C1 segment of cervical spinal cord (tissue), 14 donors: ENCODE data around the gene EXTL1.

Source experiments
- DNase-seq, 14 donors: peaks; one replicate each; lab custom pipeline; 2025; lab: John Stamatoyannopoulos, UW

Gene EXTL1

GRCh38 chr1:26023826-26024225 lies 2.3 kb downstream of the EXTL1 start:
- DNase-seq: no peak

DNA sequence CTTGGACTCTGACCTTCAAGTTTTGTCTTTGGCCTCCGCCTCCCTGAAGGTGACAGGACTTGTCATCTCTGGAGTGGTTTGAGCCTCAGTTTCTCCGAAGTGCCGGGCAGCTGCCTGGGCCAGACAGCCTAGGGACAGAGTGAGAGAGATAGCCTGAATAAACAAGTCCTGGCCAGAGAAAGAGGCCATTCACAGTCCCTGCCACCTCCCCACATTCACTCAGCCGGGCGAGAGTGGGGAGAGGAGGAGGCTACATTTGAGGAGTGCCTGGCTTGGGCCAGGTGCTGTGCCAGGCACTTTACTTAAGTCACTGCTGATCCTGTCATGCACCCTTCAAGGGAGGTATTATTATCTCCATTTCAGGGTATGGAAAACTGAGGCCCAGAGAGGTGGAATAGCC lies 3.5 kb downstream of the EXTL1 start:
- peak in 1 of 14 donors; percentile 11 for DNase-seq

- no peak for DNase-seq
Measured at GRCh38 chr1:26025517-26025916, 3.9 kb downstream of the EXTL1 start.

GRCh38 chr1:26027716-26028489 lies 6.3 kb downstream of the EXTL1 start:
- no peak for DNase-seq

DNA sequence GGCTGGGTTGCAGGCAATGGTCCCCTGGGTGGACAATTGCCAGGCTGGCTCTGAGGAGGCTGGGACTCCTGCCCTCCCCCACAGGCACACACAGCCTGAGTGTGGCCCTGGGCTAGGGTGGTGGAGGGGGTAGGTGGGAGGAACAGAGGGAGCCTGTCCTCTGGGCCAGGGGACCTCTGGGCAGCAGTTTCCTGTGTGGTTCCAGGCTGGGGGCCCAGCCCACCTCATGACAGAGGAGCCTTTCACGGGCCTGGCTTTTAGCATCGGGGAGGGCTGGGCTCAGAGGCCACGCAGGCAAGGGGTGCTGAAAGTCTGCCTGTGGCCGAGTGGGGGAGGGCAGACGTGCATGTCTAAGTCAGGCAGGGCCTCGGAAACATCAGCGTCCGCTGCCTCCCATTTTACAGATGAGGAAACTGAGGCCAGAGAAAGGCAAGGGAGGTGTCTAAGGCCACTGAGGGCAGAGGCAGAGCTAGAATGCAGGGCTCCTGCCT lies 7.0 kb downstream of the EXTL1 start:
- peak in 2 of 14 donors; percentile 6 to 31 for DNase-seq

DNA sequence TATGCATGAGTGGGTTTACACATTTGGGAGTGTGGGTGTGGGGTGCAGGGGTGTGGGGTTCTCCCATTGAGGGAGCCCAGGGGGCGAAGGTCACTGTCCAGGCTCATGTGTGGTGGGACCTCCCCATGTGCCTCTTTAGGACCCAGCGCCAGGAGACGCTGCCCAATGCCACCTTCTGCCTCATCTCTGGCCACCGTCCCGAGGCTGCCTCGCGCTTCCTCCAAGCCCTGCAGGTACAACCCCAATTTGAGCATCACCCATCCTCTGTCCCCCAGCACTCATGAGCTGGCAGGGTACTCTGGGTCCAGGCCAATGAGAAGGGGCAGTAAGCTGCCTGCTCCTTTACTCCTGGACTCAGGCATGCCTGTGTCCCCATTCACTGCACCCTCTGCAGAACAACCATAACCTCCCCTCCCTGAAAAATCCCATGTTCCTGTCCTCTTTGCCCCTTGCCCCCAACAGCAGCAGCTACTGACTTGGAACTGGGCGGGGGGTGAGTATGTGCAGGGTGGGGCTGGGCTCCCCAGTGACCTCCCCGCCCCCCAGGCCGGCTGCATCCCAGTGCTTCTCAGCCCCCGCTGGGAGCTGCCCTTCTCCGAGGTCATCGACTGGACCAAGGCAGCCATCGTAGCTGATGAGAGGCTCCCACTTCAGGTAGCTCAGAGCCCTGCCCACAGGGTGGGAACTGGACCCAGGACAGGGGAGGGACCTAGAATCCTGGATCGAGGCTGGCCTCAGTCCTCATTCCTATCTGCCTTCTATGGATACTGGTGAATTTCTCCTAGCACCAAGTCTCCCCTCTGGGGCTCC lies 7.7 kb downstream of the EXTL1 start:
- no peak for DNase-seq

DNA sequence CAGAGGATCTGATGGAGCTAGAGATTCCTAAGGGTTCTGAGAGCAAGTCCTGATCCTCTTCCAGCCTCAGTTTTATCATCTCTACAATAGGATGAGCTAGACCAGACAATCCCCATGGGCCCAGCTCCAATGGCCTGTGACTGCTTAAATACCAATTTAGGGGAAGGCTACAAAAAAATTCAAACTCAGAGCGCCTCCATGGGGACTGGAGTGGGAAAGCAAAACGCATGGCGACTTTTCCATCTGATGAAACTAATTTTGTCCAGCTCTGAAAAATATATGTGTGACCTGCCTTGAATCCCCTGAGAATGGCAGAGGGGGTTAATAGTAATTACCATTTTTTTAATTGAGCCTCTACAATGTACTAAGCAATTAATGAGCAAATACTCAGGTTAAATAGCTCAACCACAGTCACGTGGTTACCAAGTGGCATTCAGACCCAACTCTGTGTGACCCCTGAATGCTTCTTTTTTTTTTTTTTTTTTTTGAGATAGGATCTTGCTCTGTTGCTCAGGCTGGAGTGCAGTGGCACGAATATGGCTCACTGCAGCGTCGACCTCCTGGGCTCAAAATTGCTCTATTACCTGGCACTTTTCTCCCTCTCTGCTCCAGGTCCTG lies 8.4 kb downstream of the EXTL1 start:
- DNase-seq: no peak

DNA sequence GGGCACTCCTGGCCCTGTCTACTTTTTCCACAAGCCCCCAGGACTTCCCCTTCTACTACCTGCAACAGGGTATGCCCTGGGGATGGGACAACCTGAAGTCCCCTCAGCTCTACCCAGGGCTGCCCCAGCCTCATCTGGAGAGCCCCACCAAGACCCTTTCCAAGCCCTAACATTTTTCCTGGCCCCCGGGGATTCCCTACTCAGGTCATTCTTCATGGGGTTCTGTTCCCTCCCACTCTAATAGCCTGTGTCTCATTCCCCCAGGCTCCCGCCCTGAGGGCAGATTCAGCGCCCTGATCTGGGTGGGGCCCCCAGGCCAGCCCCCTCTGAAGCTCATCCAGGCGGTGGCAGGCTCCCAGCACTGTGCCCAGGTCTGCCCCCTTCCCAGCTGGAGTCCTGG lies 9.6 kb downstream of the EXTL1 start:
- no peak for DNase-seq

DNA sequence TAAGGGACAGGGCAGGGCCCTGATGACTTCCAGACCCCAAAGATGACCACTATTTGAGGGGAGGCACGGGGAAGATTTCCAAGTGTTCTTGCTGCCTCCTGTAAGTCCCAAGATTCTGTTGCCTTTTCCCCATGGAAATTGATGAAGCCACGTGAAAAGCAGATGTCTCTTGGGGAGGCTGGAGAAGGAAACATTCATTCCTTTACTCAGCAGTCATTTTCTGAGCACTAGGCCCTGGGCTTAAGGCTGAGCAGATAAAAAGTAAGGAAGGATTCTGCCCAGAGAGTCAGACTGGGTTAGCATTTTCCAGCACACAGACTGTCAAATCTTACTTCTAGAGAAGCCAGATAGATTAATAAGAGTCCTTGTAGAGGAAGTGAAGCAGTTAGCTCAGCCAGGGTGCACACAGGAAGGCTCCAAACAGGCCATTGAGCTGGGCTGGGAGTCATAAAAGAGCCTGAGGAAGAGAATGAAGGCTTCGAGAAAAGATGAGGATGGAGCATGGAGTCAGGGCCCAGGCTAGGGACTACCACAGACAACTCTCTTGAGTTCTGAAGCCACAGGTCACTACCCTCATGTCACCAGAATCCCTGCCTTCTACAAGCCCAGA lies 10.1 kb downstream of the EXTL1 start:
- no peak for DNase-seq

- DNase-seq: no peak
Measured at GRCh38 chr1:26032656-26033357, 11.2 kb downstream of the EXTL1 start.

GRCh38 chr1:26034504-26035202 lies 13.1 kb downstream of the EXTL1 start:
- peak in 1 of 14 donors; percentile 57 for DNase-seq

DNA sequence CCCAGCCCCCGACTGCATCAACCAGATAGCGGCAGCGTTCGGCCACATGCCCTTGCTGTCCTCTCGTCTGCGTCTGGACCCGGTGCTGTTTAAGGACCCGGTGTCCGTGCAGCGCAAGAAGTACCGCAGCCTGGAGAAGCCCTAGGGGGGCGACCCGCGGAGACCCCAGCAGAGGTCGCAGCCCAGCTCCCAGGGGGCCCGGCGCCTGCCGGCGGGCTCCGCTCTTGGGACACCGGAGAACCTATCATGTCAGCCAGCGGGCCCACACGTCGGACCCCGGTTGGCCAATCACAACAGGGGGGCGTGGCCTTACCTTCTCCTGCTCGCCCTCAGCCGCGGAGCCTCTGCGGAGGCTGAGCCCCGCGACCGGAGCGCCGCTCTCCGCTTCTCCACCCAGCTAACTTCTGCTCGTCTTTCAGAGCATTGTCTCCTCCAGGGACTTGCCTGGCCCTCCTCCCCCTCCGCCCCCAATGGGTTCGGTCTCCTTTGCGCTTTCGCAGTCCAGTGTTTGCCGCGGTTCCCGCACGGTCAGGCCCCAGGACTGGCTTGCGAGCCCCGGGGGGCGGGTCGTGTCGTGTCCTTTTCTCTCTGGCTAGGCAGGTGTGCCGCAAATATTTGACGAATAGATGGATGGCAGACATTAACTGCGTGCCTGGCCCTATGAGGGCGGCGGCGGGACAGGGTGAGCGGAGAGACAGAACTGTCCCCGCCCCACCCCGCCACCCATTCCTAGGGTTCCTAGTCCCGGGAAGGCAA lies 13.8 kb downstream of the EXTL1 start:
- DNase-seq: peak; percentile 48 to 94 (median 84)

DNA sequence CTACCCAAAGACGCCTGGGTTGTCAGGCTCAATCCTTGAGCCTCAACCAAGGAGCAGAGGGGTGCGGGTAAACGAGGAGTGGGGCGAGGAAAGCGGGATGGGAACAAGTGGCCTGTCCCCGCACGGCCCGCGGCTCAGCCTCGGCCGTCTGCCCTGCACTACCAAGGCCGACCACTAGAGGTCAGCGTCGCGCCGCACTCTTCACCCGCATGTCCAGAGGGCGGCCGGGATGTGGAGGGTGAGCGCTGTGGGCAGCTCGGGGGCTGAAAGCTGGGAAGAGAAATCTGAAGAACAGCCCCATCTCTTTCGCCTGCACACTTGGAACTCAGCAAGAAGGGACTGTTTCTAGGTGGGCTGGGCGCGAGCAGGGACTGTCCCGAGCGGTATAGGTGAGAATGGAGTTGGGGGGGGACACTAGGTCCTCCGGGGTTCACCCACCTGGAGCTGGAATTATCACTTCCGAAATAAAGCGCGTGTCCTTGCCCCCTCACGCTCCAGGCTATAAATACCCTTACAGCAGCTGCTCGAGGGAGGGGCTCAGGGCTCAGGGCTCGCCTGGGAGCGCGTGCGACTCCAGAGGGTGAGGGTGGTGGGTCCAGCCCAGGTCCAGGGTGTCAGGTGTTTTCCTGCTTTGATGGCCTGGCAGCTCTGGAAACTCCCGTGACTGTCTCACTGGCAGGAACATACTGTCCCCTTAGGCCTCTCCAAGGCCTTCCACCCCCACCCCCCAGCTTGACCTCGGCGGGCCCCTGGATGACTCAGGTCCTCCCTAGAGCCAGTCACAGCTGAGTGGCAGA lies 14.6 kb downstream of the EXTL1 start:
- peak in 13 of 14 donors; percentile 40 to 87 (median 73) for DNase-seq

DNA sequence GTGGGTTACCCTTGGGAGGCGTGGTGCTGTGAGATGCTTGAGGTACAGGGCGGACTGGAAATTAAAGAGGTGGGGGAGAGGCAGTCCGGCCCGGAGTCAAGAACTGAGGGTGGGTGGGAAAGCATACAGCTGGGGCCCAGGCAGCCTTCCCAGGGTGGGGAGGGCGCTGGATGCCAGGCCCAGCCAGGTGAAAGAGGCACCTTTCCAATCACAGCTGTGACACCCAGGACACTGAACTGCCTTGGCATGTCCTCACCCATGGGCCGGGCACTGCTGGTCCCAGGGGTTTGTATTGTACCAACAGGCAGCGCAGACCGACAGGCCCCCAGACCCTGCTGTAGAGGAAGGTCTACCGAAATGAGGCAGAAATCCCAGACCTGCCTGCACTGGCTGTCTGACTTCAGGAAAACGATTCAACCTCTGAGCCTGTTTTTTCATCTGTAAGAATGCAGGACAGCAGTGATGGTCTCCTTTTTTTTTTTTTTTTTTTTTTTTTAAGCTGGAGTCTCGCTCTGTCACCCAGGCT lies 15.2 kb downstream of the EXTL1 start:
- DNase-seq: no peak

- no peak for DNase-seq
Measured at GRCh38 chr1:26037904-26038303, 16.3 kb downstream of the EXTL1 start.

GRCh38 chr1:26038477-26038876 lies 16.9 kb downstream of the EXTL1 start:
- no peak for DNase-seq

- no peak for DNase-seq
Measured at GRCh38 chr1:26038904-26039303, 17.3 kb downstream of the EXTL1 start.

GRCh38 chr1:26041401-26041800 lies 19.8 kb downstream of the EXTL1 start:
- no peak for DNase-seq

DNA sequence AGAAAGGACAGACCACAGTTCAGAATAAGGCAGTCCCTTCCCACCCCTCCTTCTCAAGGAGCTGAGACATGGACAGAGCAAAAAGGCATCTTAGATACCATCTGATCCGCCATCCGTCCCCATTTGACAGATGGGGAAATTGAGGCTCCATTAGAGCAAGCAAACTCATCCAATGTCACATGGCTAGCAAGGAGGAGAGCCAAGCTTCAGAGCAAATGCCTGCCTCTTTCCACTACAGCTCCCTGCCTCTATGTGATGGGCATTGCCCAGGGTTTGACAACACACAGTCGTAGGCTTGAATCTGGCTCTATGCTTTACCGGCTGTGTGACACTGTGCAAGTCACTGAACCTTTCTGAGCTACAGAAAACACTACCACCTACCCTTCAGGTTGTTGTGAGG lies 20.4 kb downstream of the EXTL1 start:
- no peak for DNase-seq
